HepG2 (cell line): ENCODE results near the gene GSTK1. TPM values are rescaled to one million over a fixed set of nuclear protein-coding genes. Genes with fewer than 3 reads are reported as not detected.

Experiments used
- ATF3 ChIP-seq: sonication (generic); formaldehyde crosslinking; IDR thresholded peaks from 2 replicates; pipeline ENCODE4 v1.4.0; 2020; ENCODE audit warnings: missing genetic modification reagents
- CEBPG ChIP-seq: IDR thresholded peaks from 2 replicates; pipeline ENCODE4 v1.6.1; 2016
- JARID2 ChIP-seq: sonication (generic); formaldehyde crosslinking; IDR thresholded peaks from 2 replicates; pipeline ENCODE4 v1.8.1; 2023; ENCODE audit warnings: missing genetic modification reagents, inconsistent platforms; ENCODE audit not compliant: insufficient replicate concordance
- KAT8 ChIP-seq: IDR thresholded peaks from 2 replicates; pipeline ENCODE4 v1.6.1; 2016; ENCODE audit warnings: missing genetic modification reagents, missing compliant biosample characterization
- MTF2 ChIP-seq: sonication (generic); formaldehyde crosslinking; IDR thresholded peaks from 2 replicates; pipeline ENCODE4 v1.5.0; 2020; ENCODE audit warnings: missing genetic modification reagents, borderline replicate concordance
- ZFP36L1 ChIP-seq: sonication (generic); formaldehyde crosslinking; IDR thresholded peaks from 2 replicates; pipeline ENCODE4 v1.8.0; 2022; ENCODE audit warnings: mild to moderate bottlenecking, missing genetic modification reagents, moderate library complexity
- ZNF503 ChIP-seq: sonication (generic); formaldehyde crosslinking; IDR thresholded peaks from 2 replicates; pipeline ENCODE4 v1.4.0; 2020; ENCODE audit warnings: missing genetic modification reagents
- ZNF510 ChIP-seq: sonication (generic); formaldehyde crosslinking; IDR thresholded peaks from 2 replicates; pipeline ENCODE4 v1.4.0; 2020; ENCODE audit warnings: low read depth, mild to moderate bottlenecking, missing genetic modification reagents
- ZNF512B ChIP-seq: sonication (generic); formaldehyde crosslinking; IDR thresholded peaks from 2 replicates; pipeline ENCODE4 v1.5.1; 2020; ENCODE audit warnings: missing genetic modification reagents, mild to moderate bottlenecking, borderline replicate concordance
- ZNF580 ChIP-seq: IDR thresholded peaks from 2 replicates; pipeline ENCODE4 v1.6.1; 2016; ENCODE audit warnings: low read depth, borderline replicate concordance
- ZNF672 ChIP-seq: sonication (generic); formaldehyde crosslinking; IDR thresholded peaks from 2 replicates; pipeline ENCODE4 v1.8.1; 2022; ENCODE audit warnings: missing genetic modification reagents
- ZNF740 ChIP-seq: sonication (generic); formaldehyde crosslinking; IDR thresholded peaks from 2 replicates; pipeline ENCODE4 v1.4.0; 2020; ENCODE audit warnings: missing genetic modification reagents
- polyA plus RNA-seq, 8 experiments: library from polyadenylated mRNA; depleted of rRNA in 3 of 8; stranded (reverse) in 7 of 8; unstranded in 1 of 8; fragments of >200 nt; fragmentation: Illumina TruSeq in 4 of 8; extraction: Trizol in 4 of 8; gene quantifications; 2 replicates each; pipeline versions ENCODE4 v1.2.1 to v1.2.3, GENCODE V29; 2011 to 2016; ENCODE audit warnings: low read depth in 4 of 8, missing spikeins in 1 of 8, mixed read lengths in 1 of 8; ENCODE audit not compliant: insufficient read depth in 1 of 8
- total RNA-seq, 5 experiments: library from RNA; depleted of rRNA; stranded (reverse); fragments of >200 nt; fragmentation: Illumina TruSeq; extraction: Trizol; gene quantifications; 2 replicates each; pipeline ENCODE4 v1.2.3, GENCODE V29; 2016; ENCODE audit warnings: low read depth in 1 of 5
- TF ChIP-seq, protein P1 (sequence below): sonication (generic); formaldehyde crosslinking; IDR thresholded peaks from 2 replicates; pipeline ENCODE4 v1.8.1; 2022; ENCODE audit warnings: mild to moderate bottlenecking, missing genetic modification reagents
- TF ChIP-seq, protein P2 (sequence below): sonication (generic); formaldehyde crosslinking; IDR thresholded peaks from 2 replicates; pipeline ENCODE4 v1.4.0; 2020; ENCODE audit warnings: mild to moderate bottlenecking, missing genetic modification reagents
- TF ChIP-seq, protein P3 (sequence below): sonication (generic); formaldehyde crosslinking; IDR thresholded peaks from 2 replicates; pipeline ENCODE4 v1.4.0; 2020; ENCODE audit warnings: missing genetic modification reagents, mild to moderate bottlenecking, borderline replicate concordance

GSTK1 gene
- total and polyA plus RNA-seq, 2 of the 13 experiments (the other 11 are each of a cell fraction or from before 2014, with no cell fraction given), result 64.6 to 92.1 TPM

GRCh38 chr7:143287935-143288826 lies 24.9 kb downstream of the GSTK1 start, which contains the start of gene CASP2 (continued):
- TF ChIP-seq, protein P1, sequence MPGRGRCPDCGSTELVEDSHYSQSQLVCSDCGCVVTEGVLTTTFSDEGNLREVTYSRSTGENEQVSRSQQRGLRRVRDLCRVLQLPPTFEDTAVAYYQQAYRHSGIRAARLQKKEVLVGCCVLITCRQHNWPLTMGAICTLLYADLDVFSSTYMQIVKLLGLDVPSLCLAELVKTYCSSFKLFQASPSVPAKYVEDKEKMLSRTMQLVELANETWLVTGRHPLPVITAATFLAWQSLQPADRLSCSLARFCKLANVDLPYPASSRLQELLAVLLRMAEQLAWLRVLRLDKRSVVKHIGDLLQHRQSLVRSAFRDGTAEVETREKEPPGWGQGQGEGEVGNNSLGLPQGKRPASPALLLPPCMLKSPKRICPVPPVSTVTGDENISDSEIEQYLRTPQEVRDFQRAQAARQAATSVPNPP (CRISPR knock-in tag), result no peak; the same call in 1 of the 2 replicates
- TF ChIP-seq ZNF510 (CRISPR knock-in tag) (no peak; the same call in 1 of the 2 replicates), ZNF740 (CRISPR knock-in tag) (no peak), MTF2 (no peak), CEBPG (CRISPR knock-in tag) (no peak), ATF3 (CRISPR knock-in tag) (no peak), ZNF503 (no peak), ZFP36L1 (no peak), ZNF580 (no peak), KAT8 (peak; percentile 81), ZNF512B (no peak), ZNF672 (peak; percentile 82; the same call in 1 of the 2 replicates), JARID2 (no peak)
- TF ChIP-seq, protein P2, sequence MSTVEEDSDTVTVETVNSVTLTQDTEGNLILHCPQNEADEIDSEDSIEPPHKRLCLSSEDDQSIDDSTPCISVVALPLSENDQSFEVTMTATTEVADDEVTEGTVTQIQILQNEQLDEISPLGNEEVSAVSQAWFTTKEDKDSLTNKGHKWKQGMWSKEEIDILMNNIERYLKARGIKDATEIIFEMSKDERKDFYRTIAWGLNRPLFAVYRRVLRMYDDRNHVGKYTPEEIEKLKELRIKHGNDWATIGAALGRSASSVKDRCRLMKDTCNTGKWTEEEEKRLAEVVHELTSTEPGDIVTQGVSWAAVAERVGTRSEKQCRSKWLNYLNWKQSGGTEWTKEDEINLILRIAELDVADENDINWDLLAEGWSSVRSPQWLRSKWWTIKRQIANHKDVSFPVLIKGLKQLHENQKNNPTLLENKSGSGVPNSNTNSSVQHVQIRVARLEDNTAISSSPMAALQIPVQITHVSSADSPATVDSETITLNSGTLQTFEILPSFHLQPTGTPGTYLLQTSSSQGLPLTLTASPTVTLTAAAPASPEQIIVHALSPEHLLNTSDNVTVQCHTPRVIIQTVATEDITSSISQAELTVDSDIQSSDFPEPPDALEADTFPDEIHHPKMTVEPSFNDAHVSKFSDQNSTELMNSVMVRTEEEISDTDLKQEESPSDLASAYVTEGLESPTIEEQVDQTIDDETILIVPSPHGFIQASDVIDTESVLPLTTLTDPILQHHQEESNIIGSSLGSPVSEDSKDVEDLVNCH (CRISPR knock-in tag), result no peak
- TF ChIP-seq, protein P3, sequence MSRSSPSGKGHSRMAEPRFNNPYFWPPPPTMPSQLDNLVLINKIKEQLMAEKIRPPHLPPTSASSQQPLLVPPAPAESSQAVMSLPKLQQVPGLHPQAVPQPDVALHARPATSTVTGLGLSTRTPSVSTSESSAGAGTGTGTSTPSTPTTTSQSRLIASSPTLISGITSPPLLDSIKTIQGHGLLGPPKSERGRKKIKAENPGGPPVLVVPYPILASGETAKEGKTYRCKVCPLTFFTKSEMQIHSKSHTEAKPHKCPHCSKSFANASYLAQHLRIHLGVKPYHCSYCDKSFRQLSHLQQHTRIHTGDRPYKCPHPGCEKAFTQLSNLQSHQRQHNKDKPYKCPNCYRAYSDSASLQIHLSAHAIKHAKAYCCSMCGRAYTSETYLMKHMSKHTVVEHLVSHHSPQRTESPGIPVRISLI (CRISPR knock-in tag), result no peak; the same call in 1 of the 2 replicates
